Right atrium auricular region (tissue), 2 donors: Measurements from ENCODE around the gene NRN1L. TPM values are rescaled to one million over a fixed set of nuclear protein-coding genes. Genes with fewer than 3 reads are reported as not detected.
"Not testable (repeated sequence)": the region's sequence is repeated elsewhere in the genome, so short reads cannot be mapped to it uniquely, and the experiment has no call there.

Source experiments
- DNase-seq: peaks from one replicate; pipeline ENCODE4 v3.0.0-alpha.2; 2019; ENCODE audit warnings: low spot score
- H3K27ac ChIP-seq, 2 donors: fragments of 200-600 bp; sonication (generic); 1 replicate in 1 of 2; 2 replicates in 1 of 2; pipeline ENCODE4 v1.5.1; 2016 to 2019
- H3K27me3 ChIP-seq, 2 donors: fragments of 200-600 bp; sonication (generic); one replicate each; pipeline versions ENCODE4 v1.5.1 to v1.6.0; 2017 to 2019
- H3K36me3 ChIP-seq: fragments of 200-600 bp; sonication (generic); one replicate; pipeline ENCODE4 v1.5.1; 2016
- H3K4me1 ChIP-seq, 2 donors: fragments of 200-600 bp; sonication (generic); one replicate each; pipeline versions ENCODE4 v1.5.1 to v1.6.0; 2017 to 2019
- H3K4me3 ChIP-seq, 2 donors: fragments of 200-600 bp; sonication (generic); 1 replicate in 1 of 2; 2 replicates in 1 of 2; pipeline ENCODE4 v1.5.1; 2017 to 2019; ENCODE audit warnings: mild to moderate bottlenecking in 1 of 2, moderate library complexity in 1 of 2
- H3K9me3 ChIP-seq, 2 donors: fragments of 200-600 bp; sonication (generic); one replicate each; pipeline ENCODE4 v1.5.1; 2019
- CTCF ChIP-seq, 2 donors: fragments of 200-600 bp; sonication (generic); IDR thresholded peaks; one replicate each; pipeline ENCODE4 v1.5.1; 2019; ENCODE audit warnings: antibody characterized with exemption in 2 of 2
- total RNA-seq, 2 donors: library from RNA; depleted of rRNA; stranded (reverse); fragments of >200 nt; gene quantifications; one replicate each; pipeline ENCODE4 v1.1.0, GENCODE V29; 2016

Gene NRN1L
- total RNA-seq, 2 donors from 2014 or later: not detected

GRCh38 chr16:67909056-67909742, 24.5 kb downstream of the NRN1L start:
- H3K36me3 ChIP-seq: peaks cover 34% of the 10 kb centered on the region
- no peaks in the 10 kb centered on the region for H3K27me3 ChIP-seq
- no peaks in the 10 kb centered on the region for H3K4me1 ChIP-seq
- no peak for DNase-seq
- no peaks in the 10 kb centered on the region for H3K9me3 ChIP-seq
- TF ChIP-seq CTCF (IDR thresholded peaks at IDR 0.05): no peak
- H3K4me3 ChIP-seq: no peak overlapping the region
- H3K27ac ChIP-seq: no peak overlapping the region

GRCh38 chr16:67910158-67910557, 25.5 kb downstream of the NRN1L start:
- Histone ChIP-seq H3K36me3 (peaks cover 34% of the 10 kb centered on the region), H3K27ac (no peak overlapping the region), H3K4me1 (no peaks in the 10 kb centered on the region), H3K9me3 (no peaks in the 10 kb centered on the region), H3K4me3 (no peak overlapping the region), H3K27me3 (no peaks in the 10 kb centered on the region)
- no peak for TF ChIP-seq CTCF (IDR thresholded peaks at IDR 0.05)
- DNase-seq: no peak

- Histone ChIP-seq H3K27me3 (no peaks in the 10 kb centered on the region), H3K4me1 (peaks cover 0 to 44% of the 10 kb centered on the region in 2 donors), H3K27ac (no peak overlapping the region), H3K4me3 (no peak overlapping the region), H3K9me3 (no peaks in the 10 kb centered on the region), H3K36me3 (peaks cover 20% of the 10 kb centered on the region)
- TF ChIP-seq CTCF (IDR thresholded peaks at IDR 0.05): no peak
- DNase-seq: no peak
These were observed 30.2 kb downstream of the NRN1L start for GRCh38 chr16:67914758-67915495.

- not testable (repeated sequence) for DNase-seq, H3K9me3 ChIP-seq, H3K27me3 ChIP-seq, H3K4me3 ChIP-seq, H3K27ac ChIP-seq
- H3K36me3 ChIP-seq: peaks cover 15% of the 10 kb centered on the region
- peaks cover 0 to 48% of the 10 kb centered on the region in 2 donors for H3K4me1 ChIP-seq
These were observed 30.7 kb downstream of the NRN1L start for GRCh38 chr16:67915496-67915769.

- H3K36me3 ChIP-seq: peaks cover 14% of the 10 kb centered on the region
- no peaks in the 10 kb centered on the region for H3K27me3 ChIP-seq
- no peak overlapping the region for H3K4me3 ChIP-seq
- H3K9me3 ChIP-seq: no peaks in the 10 kb centered on the region
- H3K27ac ChIP-seq: peak overlapping the region in 1 of 2 donors; percentile 94
- no peak for DNase-seq
- no peak for TF ChIP-seq CTCF (IDR thresholded peaks at IDR 0.05)
- peaks cover 0 to 49% of the 10 kb centered on the region in 2 donors for H3K4me1 ChIP-seq
These were observed 31.4 kb downstream of the NRN1L start for GRCh38 chr16:67915831-67916723.
